ENCODE measurements around the gene CLPSL1.

DNA sequence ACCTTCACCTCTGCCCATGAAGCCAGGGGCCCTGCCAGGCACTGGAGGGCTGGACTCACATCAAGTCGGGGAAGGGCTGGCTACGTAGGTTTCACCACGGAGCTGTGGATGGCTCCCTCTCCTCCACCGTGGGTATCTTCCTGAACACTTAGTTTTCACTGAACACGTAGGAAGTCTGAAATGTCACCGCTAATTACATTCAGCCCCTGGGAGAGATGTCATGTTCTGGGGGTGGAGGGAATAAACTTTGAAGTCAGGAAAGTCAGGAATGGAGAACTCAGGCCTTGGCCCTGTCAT, 30.8 kb downstream of the CLPSL1 start:
- TF ChIP-seq, protein P1, sequence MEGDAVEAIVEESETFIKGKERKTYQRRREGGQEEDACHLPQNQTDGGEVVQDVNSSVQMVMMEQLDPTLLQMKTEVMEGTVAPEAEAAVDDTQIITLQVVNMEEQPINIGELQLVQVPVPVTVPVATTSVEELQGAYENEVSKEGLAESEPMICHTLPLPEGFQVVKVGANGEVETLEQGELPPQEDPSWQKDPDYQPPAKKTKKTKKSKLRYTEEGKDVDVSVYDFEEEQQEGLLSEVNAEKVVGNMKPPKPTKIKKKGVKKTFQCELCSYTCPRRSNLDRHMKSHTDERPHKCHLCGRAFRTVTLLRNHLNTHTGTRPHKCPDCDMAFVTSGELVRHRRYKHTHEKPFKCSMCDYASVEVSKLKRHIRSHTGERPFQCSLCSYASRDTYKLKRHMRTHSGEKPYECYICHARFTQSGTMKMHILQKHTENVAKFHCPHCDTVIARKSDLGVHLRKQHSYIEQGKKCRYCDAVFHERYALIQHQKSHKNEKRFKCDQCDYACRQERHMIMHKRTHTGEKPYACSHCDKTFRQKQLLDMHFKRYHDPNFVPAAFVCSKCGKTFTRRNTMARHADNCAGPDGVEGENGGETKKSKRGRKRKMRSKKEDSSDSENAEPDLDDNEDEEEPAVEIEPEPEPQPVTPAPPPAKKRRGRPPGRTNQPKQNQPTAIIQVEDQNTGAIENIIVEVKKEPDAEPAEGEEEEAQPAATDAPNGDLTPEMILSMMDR (conservative IDR thresholded peaks at IDR 0.05; ENCODE audit: low read depth, low read length) = no peak
- no peak for TF ChIP-seq EZH2 (IDR thresholded peaks at IDR 0.05; ENCODE audit: low read length, unreplicated experiment)

All from PC-3 (cell line).